ENCODE results near the gene ISG20L2. TPM values are rescaled to one million over a fixed set of nuclear protein-coding genes. Genes with fewer than 3 reads are reported as not detected.
"Not testable (repeated sequence)": the region's sequence is repeated elsewhere in the genome, so short reads cannot be mapped to it uniquely, and the experiment has no call there.

Gene ISG20L2
- total and polyA plus RNA-seq, 2 donors (not counting 1 experiment from before 2014, with no cell fraction given) = 5.8 to 23.6 TPM

- Histone ChIP-seq H3K36me3 (ENCODE audit: control insufficient read depth, insufficient read depth, low read length) (peaks cover 3% of the 10 kb centered on the region), H3K4me3 (replicated peaks in 1 of 4; ENCODE audit: control extremely low read depth in 1 of 4, insufficient read depth in 1 of 4, low read depth in 3 of 4, low read length in 4 of 4) (peak within 1 kb of the TSS; percentile 93 to 97 (median 96)), H2AFZ (ENCODE audit: low read length) (peak within 1 kb of the TSS; percentile 82), H3K79me2 (ENCODE audit: control insufficient read depth, insufficient read depth, low read length) (peaks cover 44% of the 10 kb centered on the region), H3K27ac (ENCODE audit: insufficient read depth, low read length) (peak within 1 kb of the TSS; percentile 93), H3K9ac (ENCODE audit: insufficient read depth, low read length) (peak within 1 kb of the TSS; percentile 95), H3K4me2 (ENCODE audit: extremely low read depth, insufficient read depth, low read length) (peak within 1 kb of the TSS; percentile 95), H3K4me1 (ENCODE audit: control insufficient read depth, extremely low read depth, insufficient read depth, low read length) (no peaks in the 10 kb centered on the region), H3K9me3 (ENCODE audit: control insufficient read depth, insufficient read depth, low read depth, low read length) (no peaks in the 10 kb centered on the region), H4K20me1 (ENCODE audit: control insufficient read depth, extremely low read depth, insufficient read depth, low read length) (no peaks in the 10 kb centered on the region), H3K27me3 (ENCODE audit: control insufficient read depth, insufficient read depth, low read length) (no peaks in the 10 kb centered on the region)
- peak; percentile 100 for DNase-seq (ENCODE audit: low read depth in 2 of 2)
- no peak for TF ChIP-seq EZH2 (IDR thresholded peaks at IDR 0.05; ENCODE audit: low read length, missing control alignments)
- no peak for TF ChIP-seq CTCF (conservative IDR thresholded peaks at IDR 0.05 in 1 of 2, IDR thresholded peaks at IDR 0.05 in 1 of 2; ENCODE audit: low read depth in 1 of 2, low read length in 2 of 2)
These were observed 38.7 kb upstream of the ISG20L2 start, which contains the start of gene PRCC for GRCh38 chr1:156767101-156767878. Gene PRCC, plus strand, starts transcription at chr1:156767535. Its CDS starts 237 bp downstream, at chr1:156767772.

- Histone ChIP-seq H3K9me3 (ENCODE audit: control insufficient read depth, insufficient read depth, low read depth, low read length) (no peaks in the 10 kb centered on the region), H3K36me3 (ENCODE audit: control insufficient read depth, insufficient read depth, low read length) (peaks cover 3% of the 10 kb centered on the region), H3K4me3 (replicated peaks in 1 of 4; ENCODE audit: control extremely low read depth in 1 of 4, insufficient read depth in 1 of 4, low read depth in 3 of 4, low read length in 4 of 4) (peak overlapping the region; percentile 51 to 97 (median 82)), H3K27ac (ENCODE audit: insufficient read depth, low read length) (peak overlapping the region; percentile 93), H3K4me1 (ENCODE audit: control insufficient read depth, extremely low read depth, insufficient read depth, low read length) (no peaks in the 10 kb centered on the region), H3K9ac (ENCODE audit: insufficient read depth, low read length) (peak overlapping the region; percentile 54), H4K20me1 (ENCODE audit: control insufficient read depth, extremely low read depth, insufficient read depth, low read length) (no peaks in the 10 kb centered on the region), H3K79me2 (ENCODE audit: control insufficient read depth, insufficient read depth, low read length) (peaks cover 38% of the 10 kb centered on the region), H2AFZ (ENCODE audit: low read length) (peak overlapping the region; percentile 82), H3K4me2 (ENCODE audit: extremely low read depth, insufficient read depth, low read length) (peak overlapping the region; percentile 95), H3K27me3 (ENCODE audit: control insufficient read depth, insufficient read depth, low read length) (no peaks in the 10 kb centered on the region)
- TF ChIP-seq EZH2 (IDR thresholded peaks at IDR 0.05; ENCODE audit: low read length, missing control alignments) (no peak), CTCF (conservative IDR thresholded peaks at IDR 0.05 in 1 of 2, IDR thresholded peaks at IDR 0.05 in 1 of 2; ENCODE audit: low read depth in 1 of 2, low read length in 2 of 2) (no peak)
- DNase-seq (ENCODE audit: low read depth in 2 of 2) = no peak
These were observed 37.9 kb upstream of the ISG20L2 start for GRCh38 chr1:156766298-156767100.

- Histone ChIP-seq H3K9ac (ENCODE audit: insufficient read depth, low read length) (no peak overlapping the region), H3K4me1 (ENCODE audit: control insufficient read depth, extremely low read depth, insufficient read depth, low read length) (no peaks in the 10 kb centered on the region), H3K27me3 (ENCODE audit: control insufficient read depth, insufficient read depth, low read length) (no peaks in the 10 kb centered on the region), H3K9me3 (ENCODE audit: control insufficient read depth, insufficient read depth, low read depth, low read length) (no peaks in the 10 kb centered on the region), H3K4me3 (replicated peaks in 1 of 4; ENCODE audit: control extremely low read depth in 1 of 4, insufficient read depth in 1 of 4, low read depth in 3 of 4, low read length in 4 of 4) (peak overlapping the region in 2 of 4 experiments; percentile 97), H3K79me2 (ENCODE audit: control insufficient read depth, insufficient read depth, low read length) (peaks cover 30% of the 10 kb centered on the region), H3K36me3 (ENCODE audit: control insufficient read depth, insufficient read depth, low read length) (no peaks in the 10 kb centered on the region), H3K27ac (ENCODE audit: insufficient read depth, low read length) (no peak overlapping the region), H3K4me2 (ENCODE audit: extremely low read depth, insufficient read depth, low read length) (peak overlapping the region; percentile 95), H4K20me1 (ENCODE audit: control insufficient read depth, extremely low read depth, insufficient read depth, low read length) (no peaks in the 10 kb centered on the region), H2AFZ (ENCODE audit: low read length) (no peak overlapping the region)
- no peak for TF ChIP-seq CTCF (conservative IDR thresholded peaks at IDR 0.05 in 1 of 2, IDR thresholded peaks at IDR 0.05 in 1 of 2; ENCODE audit: low read depth in 1 of 2, low read length in 2 of 2)
- no peak for TF ChIP-seq EZH2 (IDR thresholded peaks at IDR 0.05; ENCODE audit: low read length, missing control alignments)
- DNase-seq (ENCODE audit: low read depth in 2 of 2) = no peak
These were observed 37.1 kb upstream of the ISG20L2 start for GRCh38 chr1:156765666-156766065.

GRCh38 chr1:156765136-156765535 lies 36.6 kb upstream of the ISG20L2 start:
- H4K20me1 ChIP-seq (ENCODE audit: control insufficient read depth, extremely low read depth, insufficient read depth, low read length); H2AFZ ChIP-seq (ENCODE audit: low read length); H3K4me2 ChIP-seq (ENCODE audit: extremely low read depth, insufficient read depth, low read length); H3K9ac ChIP-seq (ENCODE audit: insufficient read depth, low read length); H3K27ac ChIP-seq (ENCODE audit: insufficient read depth, low read length); H3K4me1 ChIP-seq (ENCODE audit: control insufficient read depth, extremely low read depth, insufficient read depth, low read length); H3K4me3 ChIP-seq (replicated peaks in 1 of 4; ENCODE audit: control extremely low read depth in 1 of 4, insufficient read depth in 1 of 4, low read depth in 3 of 4, low read length in 4 of 4); H3K9me3 ChIP-seq (ENCODE audit: control insufficient read depth, insufficient read depth, low read depth, low read length); H3K36me3 ChIP-seq (ENCODE audit: control insufficient read depth, insufficient read depth, low read length); DNase-seq (ENCODE audit: low read depth in 2 of 2); H3K27me3 ChIP-seq (ENCODE audit: control insufficient read depth, insufficient read depth, low read length): not testable (repeated sequence)
- peaks cover 24% of the 10 kb centered on the region for H3K79me2 ChIP-seq (ENCODE audit: control insufficient read depth, insufficient read depth, low read length)

All from fibroblast of lung (primary cell).